Trophoblast cell (in vitro differentiated cells and primary cell): ENCODE results near the gene ZNHIT1.

Experiments
- DNase-seq, 2 donors: peaks; one replicate each; pipeline ENCODE4 v3.0.0-alpha.2; 2016
- H2AFZ ChIP-seq: 2 replicates; pipeline ENCODE4 v1.6.1; 2013; ENCODE audit warnings: low read length, moderate library complexity, mild to moderate bottlenecking; ENCODE audit not compliant: insufficient read depth, poor library complexity
- H2AK5ac ChIP-seq: 2 replicates; pipeline ENCODE4 v1.6.1; 2013; ENCODE audit warnings: mild to moderate bottlenecking, low read length
- H2BK120ac ChIP-seq: 2 replicates; pipeline ENCODE4 v1.6.1; 2013; ENCODE audit warnings: low read length, mild to moderate bottlenecking, moderate library complexity; ENCODE audit not compliant: insufficient read depth, poor library complexity
- H2BK12ac ChIP-seq: 2 replicates; pipeline ENCODE4 v1.6.1; 2013; ENCODE audit warnings: mild to moderate bottlenecking, low read length, moderate library complexity
- H2BK5ac ChIP-seq: 2 replicates; pipeline ENCODE4 v1.6.1; 2013; ENCODE audit warnings: low read length, low read depth, moderate library complexity, mild to moderate bottlenecking; ENCODE audit not compliant: poor library complexity
- H3K14ac ChIP-seq: 2 replicates; pipeline ENCODE4 v1.6.1; 2013; ENCODE audit warnings: mild to moderate bottlenecking, low read length
- H3K18ac ChIP-seq: 2 replicates; pipeline ENCODE4 v1.6.1; 2013; ENCODE audit warnings: mild to moderate bottlenecking, low read length
- H3K23ac ChIP-seq: 2 replicates; pipeline ENCODE4 v1.6.1; 2013; ENCODE audit warnings: low read length
- H3K27ac ChIP-seq: 2 replicates; pipeline ENCODE4 v1.5.1; 2013; ENCODE audit warnings: low read depth, mild to moderate bottlenecking, inconsistent platforms, low read length, moderate library complexity
- H3K27me3 ChIP-seq: 2 replicates; pipeline ENCODE4 v1.6.1; 2013; ENCODE audit warnings: inconsistent platforms, mild to moderate bottlenecking, low read length, moderate library complexity; ENCODE audit not compliant: insufficient read depth
- H3K36me3 ChIP-seq, 2 experiments: 1 replicate in 1 of 2; 2 replicates in 1 of 2; pipeline ENCODE4 v1.6.1; 2013; ENCODE audit warnings: low read length in 2 of 2, mild to moderate bottlenecking in 2 of 2, moderate library complexity in 1 of 2; ENCODE audit not compliant: insufficient read depth in 2 of 2, control insufficient read depth in 1 of 2
- H3K4ac ChIP-seq: 2 replicates; pipeline ENCODE4 v1.6.1; 2013; ENCODE audit warnings: low read depth, mild to moderate bottlenecking, low read length, moderate library complexity
- H3K4me1 ChIP-seq, 2 experiments: 1 replicate in 1 of 2; 2 replicates in 1 of 2; pipeline ENCODE4 v1.6.1; 2013; ENCODE audit warnings: low read length in 2 of 2, mild to moderate bottlenecking in 2 of 2, moderate library complexity in 1 of 2; ENCODE audit not compliant: insufficient read depth in 2 of 2, control insufficient read depth in 1 of 2
- H3K4me2 ChIP-seq: 2 replicates; pipeline ENCODE4 v1.6.1; 2013; ENCODE audit warnings: inconsistent platforms, mild to moderate bottlenecking, low read length, moderate library complexity
- H3K4me3 ChIP-seq: 2 replicates; pipeline ENCODE4 v1.5.1; 2013; ENCODE audit warnings: mild to moderate bottlenecking, low read depth, low read length, inconsistent platforms
- H3K79me1 ChIP-seq: one replicate; pipeline ENCODE4 v1.6.1; 2013; ENCODE audit warnings: low read length
- H3K79me2 ChIP-seq: 2 replicates; pipeline ENCODE4 v1.6.1; 2013; ENCODE audit warnings: low read length, mild to moderate bottlenecking; ENCODE audit not compliant: control insufficient read depth, insufficient read depth, poor library complexity
- H3K9ac ChIP-seq: 2 replicates; pipeline ENCODE4 v1.6.1; 2013; ENCODE audit warnings: mild to moderate bottlenecking, low read length
- H3K9me3 ChIP-seq: 2 replicates; pipeline ENCODE4 v1.6.1; 2013; ENCODE audit warnings: low read depth, mild to moderate bottlenecking, control low read depth, inconsistent platforms, low read length; ENCODE audit not compliant: insufficient read depth
- H4K12ac ChIP-seq: 2 replicates; pipeline ENCODE4 v1.6.1; 2013; ENCODE audit warnings: low read depth, mild to moderate bottlenecking, low read length, moderate library complexity
- H4K8ac ChIP-seq: 2 replicates; pipeline ENCODE4 v1.6.1; 2013; ENCODE audit warnings: low read depth, mild to moderate bottlenecking, low read length, moderate library complexity
- H4K91ac ChIP-seq: one replicate; pipeline ENCODE4 v1.6.1; 2013; ENCODE audit warnings: low read depth, mild to moderate bottlenecking, low read length, moderate library complexity
- WGBS: extraction: QIAGEN DNeasy Blood & Tissue Kit; methylation state at CpG from one replicate; pipeline ENCODE4 v1.1.7; 2013; ENCODE audit warnings: missing lambda C conversion rate; ENCODE audit not compliant: insufficient read length, insufficient coverage; ENCODE audit errors: extremely low coverage; 5-methylcytosine and 5-hydroxymethylcytosine counted together

Gene ZNHIT1

DNA sequence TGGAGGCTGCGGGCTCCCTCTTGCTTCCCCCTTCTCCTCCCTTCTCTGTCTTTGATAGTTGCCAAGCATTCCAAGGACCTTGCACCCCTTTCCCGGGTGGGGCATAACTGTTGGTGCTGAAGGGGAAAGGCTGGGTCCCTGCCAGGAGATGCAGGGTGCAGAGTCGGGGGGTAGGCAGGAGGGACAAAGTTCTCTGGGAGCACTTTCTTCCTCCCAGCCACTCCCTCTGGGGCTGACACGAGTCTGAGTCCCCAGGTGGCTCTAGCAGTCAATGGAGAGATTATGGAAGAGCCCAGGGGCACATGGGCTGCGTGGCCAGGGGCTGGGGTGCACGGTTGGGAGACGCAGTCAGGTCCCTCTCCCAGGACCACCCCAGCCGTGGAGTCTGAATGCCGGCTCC is 17.6 kb downstream of the ZNHIT1 start:
- WGBS = no CpG with 5 or more reads among the region's 9 CpGs
- H4K8ac ChIP-seq = no peak overlapping the region
- no peak overlapping the region for H4K12ac ChIP-seq
- H3K9ac ChIP-seq = no peak overlapping the region
- no peak overlapping the region for H2BK12ac ChIP-seq
- no peak for DNase-seq
- no peak overlapping the region for H3K27ac ChIP-seq
- no peak overlapping the region for H4K91ac ChIP-seq
- H3K4me2 ChIP-seq = no peak overlapping the region
- H3K4me1 ChIP-seq = peaks cover 16 to 31% of the 10 kb centered on the region in 2 experiments
- H3K36me3 ChIP-seq = peaks cover 30 to 39% of the 10 kb centered on the region in 2 experiments
- peaks cover 13% of the 10 kb centered on the region for H3K79me1 ChIP-seq
- H2BK120ac ChIP-seq = no peak overlapping the region
- no peak overlapping the region for H3K4me3 ChIP-seq
- H3K79me2 ChIP-seq = no peaks in the 10 kb centered on the region
- H2AK5ac ChIP-seq = no peak overlapping the region
- no peak overlapping the region for H3K23ac ChIP-seq
- H2AFZ ChIP-seq = no peak overlapping the region
- no peak overlapping the region for H3K14ac ChIP-seq
- no peaks in the 10 kb centered on the region for H3K9me3 ChIP-seq
- H3K4ac ChIP-seq = no peak overlapping the region
- no peaks in the 10 kb centered on the region for H3K27me3 ChIP-seq
- H2BK5ac ChIP-seq = no peak overlapping the region
- H3K18ac ChIP-seq = no peak overlapping the region

DNA sequence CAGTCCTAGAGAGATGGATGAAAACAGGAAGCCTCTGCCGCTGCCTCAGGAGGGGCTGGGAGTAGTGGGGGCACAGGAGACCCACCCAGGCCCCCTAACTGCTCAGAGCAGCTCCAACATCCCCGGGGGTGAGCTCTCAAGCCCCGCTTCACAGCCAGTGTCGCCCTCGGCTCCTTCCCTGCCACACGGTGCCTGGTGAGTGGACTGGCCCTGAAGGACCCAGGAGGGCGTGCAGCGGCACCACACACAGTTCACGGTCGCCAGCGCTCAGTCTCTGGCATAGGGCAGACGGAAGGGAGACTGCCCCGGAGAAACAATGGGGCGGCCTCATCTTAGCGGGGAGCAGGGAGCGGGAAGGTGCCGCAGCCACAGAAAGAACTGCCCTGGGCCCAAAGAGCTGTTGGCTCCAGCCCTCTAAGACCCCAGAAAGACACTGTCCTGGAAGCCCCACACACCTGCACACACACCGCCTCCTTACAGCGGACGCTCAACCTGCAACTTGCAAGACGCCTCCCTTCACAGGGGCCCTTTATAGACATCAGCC is 18.4 kb downstream of the ZNHIT1 start:
- Histone ChIP-seq H3K79me2 (no peaks in the 10 kb centered on the region), H3K9me3 (no peaks in the 10 kb centered on the region), H3K79me1 (peaks cover 13% of the 10 kb centered on the region), H3K18ac (no peak overlapping the region), H2BK5ac (no peak overlapping the region), H3K4me1 (peaks cover 15 to 31% of the 10 kb centered on the region in 2 experiments), H2BK120ac (no peak overlapping the region), H3K27me3 (no peaks in the 10 kb centered on the region), H2AK5ac (no peak overlapping the region), H3K4me3 (no peak overlapping the region), H2BK12ac (no peak overlapping the region), H3K4ac (no peak overlapping the region), H3K9ac (no peak overlapping the region), H4K8ac (no peak overlapping the region), H3K23ac (no peak overlapping the region), H3K14ac (no peak overlapping the region), H3K36me3 (peaks cover 34 to 43% of the 10 kb centered on the region in 2 experiments), H2AFZ (no peak overlapping the region), H4K12ac (no peak overlapping the region), H3K27ac (no peak overlapping the region), H3K4me2 (no peak overlapping the region), H4K91ac (no peak overlapping the region)
- WGBS = no CpG with 5 or more reads among the region's 21 CpGs
- no peak for DNase-seq

- Histone ChIP-seq H2BK5ac (no peak within 1 kb of the TSS), H3K4me1 (peaks cover 10 to 23% of the 10 kb centered on the region in 2 experiments), H3K4ac (no peak within 1 kb of the TSS), H3K14ac (no peak within 1 kb of the TSS), H3K23ac (no peak within 1 kb of the TSS), H4K91ac (no peak within 1 kb of the TSS), H3K18ac (peak within 1 kb of the TSS; percentile 15), H2AFZ (no peak within 1 kb of the TSS), H3K79me1 (peaks cover 6% of the 10 kb centered on the region), H4K8ac (peak within 1 kb of the TSS; percentile 10), H3K27ac (peak within 1 kb of the TSS; percentile 86), H3K36me3 (peaks cover 34 to 43% of the 10 kb centered on the region in 2 experiments), H2BK120ac (no peak within 1 kb of the TSS), H3K27me3 (no peaks in the 10 kb centered on the region), H4K12ac (peak within 1 kb of the TSS; percentile 13), H3K9ac (no peak within 1 kb of the TSS), H2AK5ac (no peak within 1 kb of the TSS), H3K4me3 (no peak within 1 kb of the TSS), H2BK12ac (no peak within 1 kb of the TSS), H3K9me3 (no peaks in the 10 kb centered on the region), H3K79me2 (no peaks in the 10 kb centered on the region), H3K4me2 (no peak within 1 kb of the TSS)
- no peak for DNase-seq
- WGBS = no CpG with 5 or more reads among the region's 31 CpGs
Measured at GRCh38 chr7:101237206-101238067, 19.5 kb downstream of the ZNHIT1 start, which contains the start of gene CLDN15. Gene CLDN15, minus strand, starts transcription at chr7:101237802. Its CDS starts 221 bp downstream, at chr7:101237581.

- peak overlapping the region; percentile 13 for H4K12ac ChIP-seq
- H4K8ac ChIP-seq = peak overlapping the region; percentile 10
- H3K79me1 ChIP-seq = peaks cover 5% of the 10 kb centered on the region
- H2BK120ac ChIP-seq = no peak overlapping the region
- H3K27ac ChIP-seq = peak overlapping the region; percentile 86
- no peaks in the 10 kb centered on the region for H3K27me3 ChIP-seq
- H2AK5ac ChIP-seq = no peak overlapping the region
- H3K4me1 ChIP-seq = peaks cover 10 to 21% of the 10 kb centered on the region in 2 experiments
- no peak overlapping the region for H3K9ac ChIP-seq
- peak overlapping the region; percentile 6 for H2BK12ac ChIP-seq
- no peak for DNase-seq
- no peak overlapping the region for H3K4me3 ChIP-seq
- no peak overlapping the region for H2AFZ ChIP-seq
- H4K91ac ChIP-seq = no peak overlapping the region
- no CpG with 5 or more reads among the region's 28 CpGs for WGBS
- no peak overlapping the region for H3K23ac ChIP-seq
- peaks cover 34 to 44% of the 10 kb centered on the region in 2 experiments for H3K36me3 ChIP-seq
- H3K4me2 ChIP-seq = no peak overlapping the region
- H3K79me2 ChIP-seq = no peaks in the 10 kb centered on the region
- no peak overlapping the region for H2BK5ac ChIP-seq
- peak overlapping the region; percentile 15 for H3K18ac ChIP-seq
- H3K14ac ChIP-seq = peak overlapping the region; percentile 16
- H3K4ac ChIP-seq = no peak overlapping the region
- no peaks in the 10 kb centered on the region for H3K9me3 ChIP-seq
Measured at GRCh38 chr7:101238226-101239182, 20.5 kb downstream of the ZNHIT1 start.
